K562 (cell line): ENCODE measurements around the gene CFAP206.

Source experiments
- ATF2 ChIP-seq: sonication (generic); formaldehyde crosslinking; IDR thresholded peaks from 2 replicates; pipeline ENCODE4 v1.8.1; 2022; ENCODE audit warnings: missing genetic modification reagents
- CC2D1A ChIP-seq: fragments of 450-650 bp; IDR thresholded peaks from 2 replicates; pipeline ENCODE4 v1.6.1; 2017; ENCODE audit warnings: mild to moderate bottlenecking
- CTCF ChIP-seq, 3 experiments: IDR thresholded peaks in 2 of 3; conservative IDR thresholded peaks in 1 of 3; 2 replicates each; pipeline ENCODE4 v1.5.1; 2011 to 2012; ENCODE audit warnings: low read length in 3 of 3, mild to moderate bottlenecking in 3 of 3, control low read depth in 2 of 3, improper control_type of control experiment in 1 of 3, inconsistent platforms in 1 of 3, low read depth in 1 of 3, mixed read lengths in 1 of 3, moderate library complexity in 1 of 3; ENCODE audit not compliant: insufficient read depth in 2 of 3
- ELF2 ChIP-seq: fragments of 250-450 bp; sonication (Bioruptor Pico); IDR thresholded peaks from 2 replicates; pipeline ENCODE4 v1.5.0; 2021; ENCODE audit warnings: mild to moderate bottlenecking
- EZH2 ChIP-seq: IDR thresholded peaks from 2 replicates; pipeline ENCODE4 v1.6.1; 2012; ENCODE audit warnings: low read depth, mild to moderate bottlenecking, inconsistent platforms, low read length, borderline replicate concordance
- GTF2F1 ChIP-seq: IDR thresholded peaks from 2 replicates; pipeline ENCODE4 v1.6.1; 2011; ENCODE audit warnings: low read depth, low read length, improper control_type of control experiment
- HCFC1 ChIP-seq: IDR thresholded peaks from 2 replicates; pipeline ENCODE4 v1.6.1; 2012; ENCODE audit warnings: low read depth, low read length, improper control_type of control experiment
- HNRNPH1 ChIP-seq: fragments of 200-400 bp; formaldehyde crosslinking; optimal IDR thresholded peaks from 2 replicates; pipeline ENCODE3; 2017; ENCODE audit warnings: low read depth, mild to moderate bottlenecking, low read length, moderate library complexity
- IRF9 ChIP-seq: fragments of 450-650 bp; IDR thresholded peaks from 2 replicates; pipeline ENCODE4 v1.6.1; 2016; ENCODE audit warnings: missing biosample characterization, missing genetic modification characterization
- RFX5 ChIP-seq: IDR thresholded peaks from 2 replicates; pipeline ENCODE4 v1.6.1; 2011; ENCODE audit warnings: low read depth, mild to moderate bottlenecking, improper control_type of control experiment, low read length
- TAF1 ChIP-seq: IDR thresholded peaks from 2 replicates; pipeline ENCODE4 v1.6.1; 2011; ENCODE audit warnings: mild to moderate bottlenecking, low read length, moderate library complexity; ENCODE audit not compliant: insufficient read depth, control insufficient read depth, severe bottlenecking; ENCODE audit errors: extremely low read depth

DNA sequence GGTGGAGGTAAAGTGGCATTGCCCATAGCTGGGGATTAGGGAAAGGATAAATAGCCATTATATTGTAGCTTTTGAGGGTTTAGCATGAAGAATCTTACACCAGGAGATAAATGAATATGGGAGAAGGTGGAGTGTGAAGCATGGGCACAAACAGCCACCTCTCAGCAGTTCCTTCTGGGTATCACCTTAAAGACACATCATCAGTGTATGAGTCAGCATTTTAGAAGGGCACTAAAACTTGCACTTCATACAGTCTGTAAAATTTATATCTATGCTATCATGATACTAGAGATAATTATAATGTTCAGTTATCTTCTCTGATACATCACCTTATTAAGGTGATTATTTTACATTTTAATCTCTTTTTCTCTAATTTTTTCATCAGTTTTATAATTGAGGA is 90.3 kb downstream of the CFAP206 start:
- TF ChIP-seq HNRNPH1 (no peak), GTF2F1 (no peak), ATF2 (CRISPR knock-in tag) (no peak), EZH2 (no peak), RFX5 (no peak), TAF1 (no peak), HCFC1 (no peak), CC2D1A (no peak), CTCF (IDR thresholded peaks at IDR 0.05 in 2 of 3, conservative IDR thresholded peaks at IDR 0.05 in 1 of 3; ENCODE audit: insufficient read depth in 2 of 3, low read depth in 1 of 3, low read length in 3 of 3) (no peak), ELF2 (CRISPR knock-in tag) (no peak), IRF9 (tag) (no peak)
